Body of pancreas (tissue), 4 donors: Measurements from ENCODE around the gene HSPH1. TPM values are rescaled to one million over a fixed set of nuclear protein-coding genes. Genes with fewer than 3 reads are reported as not detected.

Experiments
- ATAC-seq: fragments of 150-250 bp; one replicate; pipeline ENCODE4 v1.9.1; 2016
- DNase-seq, 4 donors: peaks; one replicate each; pipeline ENCODE4 v3.0.0-alpha.2; 2019
- H3K27ac ChIP-seq, 4 donors: fragments of 200-600 bp; sonication (generic); 1 replicate in 3 of 4; 2 replicates in 1 of 4; pipeline versions ENCODE4 v1.5.1 to v1.6.1; 2016 to 2019; ENCODE audit warnings: mild to moderate bottlenecking in 1 of 4, mixed read lengths in 1 of 4, moderate library complexity in 1 of 4
- H3K27me3 ChIP-seq, 2 donors: fragments of 200-600 bp; sonication (generic); one replicate each; pipeline ENCODE4 v1.6.0; 2016; ENCODE audit warnings: mild to moderate bottlenecking in 1 of 2
- H3K36me3 ChIP-seq, 2 donors: fragments of 200-600 bp; sonication (generic); replicated peaks in 1 of 2; 2 replicates each; pipeline ENCODE4 v1.5.1; 2016; ENCODE audit warnings: low read depth in 2 of 2; ENCODE audit not compliant: insufficient read depth in 1 of 2
- H3K4me1 ChIP-seq: fragments of 200-600 bp; sonication (generic); one replicate; pipeline ENCODE4 v1.6.0; 2016
- H3K4me3 ChIP-seq, 2 donors: fragments of 200-600 bp; sonication (generic); 1 replicate in 1 of 2; 2 replicates in 1 of 2; pipeline ENCODE4 v1.5.1; 2016 to 2019
- H3K9me3 ChIP-seq, 3 donors: fragments of 200-600 bp; sonication (generic); 1 replicate in 2 of 3; 2 replicates in 1 of 3; pipeline ENCODE4 v1.5.1; 2016
- CTCF ChIP-seq, 7 experiments: fragments of 450-650 bp in 4 of 7; fragments of 200-600 bp in 3 of 7; sonication (generic) in 3 of 7; IDR thresholded peaks; one replicate each; pipeline ENCODE4 v1.5.1; 2016 to 2019; ENCODE audit warnings: antibody characterized with exemption in 7 of 7
- POLR2A ChIP-seq, 3 donors: fragments of 450-650 bp; IDR thresholded peaks; one replicate each; pipeline ENCODE4 v1.6.1; 2016; ENCODE audit warnings: antibody characterized with exemption in 3 of 3, mild to moderate bottlenecking in 2 of 3
- WGBS, 2 donors: methylation state at CpG; one replicate each; pipeline ENCODE4 v1.1.5; 2017; 5-methylcytosine and 5-hydroxymethylcytosine counted together
- intact Hi-C: fragments of 100-400 bp; cut with DNase I; formaldehyde crosslinking; loops from one replicate; pipeline ENCODE4 v1.15.1; 2023
- total RNA-seq, 2 donors: library from RNA; depleted of rRNA; stranded (reverse); fragments of >200 nt; gene quantifications; one replicate each; pipeline ENCODE4 v1.1.0, GENCODE V29; 2016

Gene HSPH1
- total RNA-seq, 2 donors from 2014 or later: 20.5 to 28.0 TPM

- intact Hi-C loops: no loop called here
- Histone ChIP-seq H3K9me3 (no peaks in the 10 kb centered on the region), H3K36me3 (peaks cover 0 to 3% of the 10 kb centered on the region in 2 donors), H3K27ac (no peak overlapping the region), H3K4me3 (no peak overlapping the region), H3K27me3 (no peaks in the 10 kb centered on the region), H3K4me1 (peaks cover 19% of the 10 kb centered on the region)
- WGBS, 2 donors: 75 to 84% methylated on average over 4 of the region's 4 CpGs
- no peak for DNase-seq
- no peak for TF ChIP-seq POLR2A (IDR thresholded peaks at IDR 0.05)
- TF ChIP-seq CTCF (IDR thresholded peaks at IDR 0.05): no peak
- no peak for ATAC-seq
Measured at GRCh38 chr13:31159306-31159705, 2.4 kb downstream of the HSPH1 start.

GRCh38 chr13:31154939-31155338 is 6.8 kb downstream of the HSPH1 start:
- intact Hi-C loops: no loop called here
- ATAC-seq (no peak), DNase-seq (no peak)
- no peak overlapping the region for H3K27ac ChIP-seq
- H3K4me3 ChIP-seq: no peak overlapping the region
- no peaks in the 10 kb centered on the region for H3K27me3 ChIP-seq
- TF ChIP-seq POLR2A (IDR thresholded peaks at IDR 0.05) (no peak), CTCF (IDR thresholded peaks at IDR 0.05) (no peak)
- H3K4me1 ChIP-seq: peaks cover 9% of the 10 kb centered on the region
- H3K9me3 ChIP-seq: no peaks in the 10 kb centered on the region
- H3K36me3 ChIP-seq: peaks cover 0 to 21% of the 10 kb centered on the region in 2 donors
- 89 to 92% methylated on average over 2 of the region's 2 CpGs for WGBS, 2 donors

GRCh38 chr13:31151837-31152236 is 9.9 kb downstream of the HSPH1 start:
- Histone ChIP-seq H3K27ac (no peak overlapping the region), H3K27me3 (no peaks in the 10 kb centered on the region), H3K4me3 (no peak overlapping the region), H3K9me3 (no peaks in the 10 kb centered on the region), H3K4me1 (no peaks in the 10 kb centered on the region), H3K36me3 (peaks cover 12 to 32% of the 10 kb centered on the region in 2 donors)
- 84 to 96% methylated on average over 3 of the region's 3 CpGs for WGBS, 2 donors
- ATAC-seq: no peak
- intact Hi-C loops: no loop called here
- no peak for DNase-seq
- no peak for TF ChIP-seq CTCF (IDR thresholded peaks at IDR 0.05)
- TF ChIP-seq POLR2A (IDR thresholded peaks at IDR 0.05): no peak

- Histone ChIP-seq H3K36me3 (peaks cover 12 to 32% of the 10 kb centered on the region in 2 donors), H3K4me1 (no peaks in the 10 kb centered on the region), H3K9me3 (no peaks in the 10 kb centered on the region), H3K27ac (no peak overlapping the region), H3K27me3 (no peaks in the 10 kb centered on the region), H3K4me3 (no peak overlapping the region)
- TF ChIP-seq POLR2A (IDR thresholded peaks at IDR 0.05): no peak
- TF ChIP-seq CTCF (IDR thresholded peaks at IDR 0.05): no peak
- 93 to 97% methylated on average over 4 of the region's 4 CpGs for WGBS, 2 donors
- DNase-seq: no peak
- no peak for ATAC-seq
- intact Hi-C loops: no loop called here
Measured at GRCh38 chr13:31150315-31150985, 11.3 kb downstream of the HSPH1 start.

- TF ChIP-seq CTCF (IDR thresholded peaks at IDR 0.05) (no peak), POLR2A (IDR thresholded peaks at IDR 0.05) (no peak)
- Histone ChIP-seq H3K9me3 (no peaks in the 10 kb centered on the region), H3K36me3 (peaks cover 12 to 30% of the 10 kb centered on the region in 2 donors), H3K4me1 (no peaks in the 10 kb centered on the region), H3K27me3 (no peaks in the 10 kb centered on the region), H3K4me3 (no peak overlapping the region), H3K27ac (no peak overlapping the region)
- WGBS, 2 donors: 84 to 86% methylated on average over 2 of the region's 2 CpGs
- DNase-seq: no peak
- no peak for ATAC-seq
- intact Hi-C loops: no loop called here
Measured at GRCh38 chr13:31149604-31150003, 12.1 kb downstream of the HSPH1 start.
